IPS-NIHi7 (cell line): ENCODE data around the gene VAV2.
"Not testable (repeated sequence)": the region's sequence is repeated elsewhere in the genome, so short reads cannot be mapped to it uniquely, and the experiment has no call there.

Source experiments
- DNase-seq: peaks from one replicate; pipeline ENCODE4 v3.0.0; 2012; ENCODE audit warnings: mixed read lengths; ENCODE audit errors: extremely low spot score

VAV2 gene

GRCh38 chr9:133996531-133997520 is 4.7 kb upstream of the VAV2 start:
- DNase-seq, result no peak

- DNase-seq, result no peak
These were observed 3.1 kb upstream of the VAV2 start for GRCh38 chr9:133995012-133995896.

GRCh38 chr9:133994353-133995011 is 2.4 kb upstream of the VAV2 start:
- peak; percentile 94 for DNase-seq

- DNase-seq, result no peak
These were observed 1.6 kb upstream of the VAV2 start for GRCh38 chr9:133993635-133994253.

- DNase-seq, result peak; percentile 84
These were observed 883 bp upstream of the VAV2 start for GRCh38 chr9:133992780-133993634.

DNA sequence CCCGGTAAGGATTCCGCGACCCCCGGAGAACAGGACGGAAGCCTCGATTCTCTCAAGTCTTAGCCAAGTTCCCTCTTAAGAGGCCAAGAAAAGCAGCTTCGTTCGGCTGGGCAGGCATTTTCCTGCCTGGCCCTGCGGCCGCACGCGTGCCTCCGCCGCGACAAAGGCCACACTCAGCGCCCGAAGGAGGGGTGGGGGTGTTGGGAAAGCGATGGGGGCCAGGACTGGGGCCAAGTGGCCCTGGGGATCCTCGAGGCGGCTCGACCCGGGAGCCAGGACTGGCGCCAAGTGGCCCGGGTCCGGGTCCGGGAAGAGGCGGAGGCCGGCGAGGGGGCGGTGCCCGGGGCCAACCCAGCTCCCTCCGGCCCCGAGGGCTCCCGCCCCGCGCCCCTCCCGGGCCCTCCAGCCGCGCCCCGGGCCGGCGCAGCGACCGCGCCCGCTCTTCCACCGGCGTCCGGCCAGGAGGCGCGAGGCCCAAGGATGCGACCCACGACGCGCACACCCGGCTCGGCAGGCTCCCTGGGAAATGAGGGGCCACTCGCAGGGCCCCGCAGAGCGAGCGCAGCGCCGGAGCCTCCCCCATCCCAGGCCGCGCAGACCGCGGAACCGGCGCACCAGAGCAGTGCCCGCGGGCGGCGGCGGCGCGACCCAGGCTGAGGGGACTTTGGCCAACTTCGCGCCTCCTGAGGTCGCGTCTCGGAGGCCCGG is 756 bp downstream of the VAV2 start:
- no peak for DNase-seq

DNA sequence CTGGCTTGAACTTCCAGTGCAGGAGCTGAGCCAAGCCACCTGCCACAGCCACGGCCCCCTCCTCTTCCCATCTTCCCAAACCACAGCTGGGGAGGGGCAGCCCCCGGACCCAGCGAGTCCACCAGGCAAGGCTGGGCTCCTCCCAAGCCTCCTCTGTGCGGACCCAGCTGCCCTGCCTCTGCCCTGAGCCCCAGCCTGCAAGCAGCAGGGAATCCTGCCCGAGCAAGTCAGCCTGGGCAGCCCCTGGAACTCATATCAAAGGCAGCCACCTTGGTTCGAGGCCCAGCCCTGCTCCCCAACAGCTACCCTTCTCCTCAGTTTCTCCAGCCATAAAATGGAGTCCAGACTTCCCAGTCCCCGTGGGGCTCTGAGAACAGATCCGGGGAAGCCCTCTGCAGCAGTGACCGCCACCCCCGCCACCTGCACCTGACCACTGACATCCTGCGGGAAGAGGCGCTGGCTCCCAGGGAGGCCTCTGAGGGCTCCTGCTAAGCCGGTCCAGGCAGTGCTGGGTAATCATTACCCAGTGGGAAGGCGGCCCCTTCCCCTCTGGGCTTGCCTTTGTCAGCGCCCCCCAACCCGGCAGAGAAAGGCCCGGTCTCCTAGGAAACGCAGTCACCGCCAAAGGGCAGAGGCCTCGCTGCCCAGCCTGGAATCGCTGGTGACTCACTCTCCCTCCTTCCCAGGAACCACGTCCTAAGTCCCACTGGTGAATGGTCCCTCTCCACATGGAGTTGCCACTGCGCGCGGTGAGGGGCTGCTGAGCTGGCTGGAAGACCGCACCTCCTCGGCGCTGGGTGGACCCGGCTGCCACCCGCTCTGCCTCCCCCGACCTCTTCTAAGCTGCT is 1.5 kb downstream of the VAV2 start:
- peak; percentile 45 for DNase-seq

DNA sequence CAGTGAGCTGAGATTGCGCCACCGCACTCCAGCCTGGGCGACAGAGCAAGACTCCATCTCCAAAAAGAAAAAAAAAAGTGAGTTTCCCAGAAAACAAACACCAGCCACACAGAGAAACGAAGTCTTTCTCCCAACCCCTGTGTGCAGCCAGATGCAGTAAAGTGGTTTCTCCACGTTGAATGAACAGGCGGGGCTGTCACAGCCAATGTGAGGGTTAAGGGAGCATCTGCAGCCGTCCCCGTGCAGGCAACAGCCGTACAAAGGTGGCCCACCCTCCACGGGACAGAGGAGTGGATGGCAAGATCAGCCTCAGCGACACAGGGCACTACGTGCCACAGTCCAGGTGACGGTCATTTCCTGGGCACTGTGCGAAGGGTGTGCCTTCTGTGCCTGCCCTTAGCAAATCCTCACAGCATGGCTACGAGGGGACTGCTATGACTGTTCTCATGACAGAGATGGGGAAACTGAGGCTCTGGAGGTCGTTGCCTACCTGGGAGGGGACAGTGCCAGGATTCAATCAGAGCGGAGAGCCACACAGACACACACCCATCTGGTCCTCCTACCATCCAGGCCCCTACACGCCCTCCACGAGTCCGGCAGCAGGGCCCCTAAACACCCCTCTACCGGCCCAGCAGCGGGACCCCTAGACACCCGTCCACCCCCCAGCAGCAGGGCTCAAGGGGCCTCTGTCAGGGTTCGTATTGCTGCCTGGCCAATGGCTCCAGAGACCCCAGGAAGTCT is 2.3 kb downstream of the VAV2 start:
- DNase-seq, result no peak

- not testable (repeated sequence) for DNase-seq
These were observed 3.4 kb downstream of the VAV2 start for GRCh38 chr9:133988771-133989170.

DNA sequence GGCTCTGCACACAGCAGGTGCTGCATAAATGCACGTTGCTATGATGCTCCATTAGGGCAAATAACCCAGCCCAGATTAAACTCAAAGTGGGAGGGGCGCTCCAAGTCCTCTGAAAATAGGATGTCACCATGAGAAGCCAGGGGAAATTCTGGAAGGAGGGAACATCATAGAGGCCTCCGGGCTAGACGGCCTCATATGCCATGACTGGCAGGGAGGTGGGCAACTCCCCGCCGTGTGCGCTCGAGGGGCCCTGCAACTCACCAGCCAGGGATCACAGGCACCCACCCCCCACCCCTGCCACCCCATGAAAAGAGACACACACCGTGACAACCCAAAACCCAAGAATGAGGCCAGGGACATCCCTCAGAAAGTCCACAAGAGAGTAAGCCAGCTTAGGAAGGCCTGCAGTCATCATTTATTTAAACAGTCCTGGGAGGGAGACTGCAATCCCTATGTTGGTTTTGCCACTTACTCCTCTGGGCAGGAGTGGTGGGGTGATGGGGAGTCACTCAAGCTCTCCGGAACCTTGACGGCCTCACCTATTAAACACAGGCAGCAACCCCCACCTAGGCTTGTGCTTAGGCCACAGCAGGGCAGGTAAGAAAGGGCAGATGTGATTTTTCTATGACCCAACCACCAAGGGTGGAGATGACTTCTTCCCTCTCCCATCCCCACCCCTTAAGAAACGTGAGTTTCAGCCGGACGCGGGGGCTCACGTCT is 4.0 kb downstream of the VAV2 start:
- DNase-seq, result no peak

- no peak for DNase-seq
These were observed 4.7 kb downstream of the VAV2 start for GRCh38 chr9:133987446-133987788.

GRCh38 chr9:133986774-133987445 is 5.2 kb downstream of the VAV2 start:
- DNase-seq, result no peak

- no peak for DNase-seq
These were observed 6.1 kb downstream of the VAV2 start for GRCh38 chr9:133986061-133986460.

DNA sequence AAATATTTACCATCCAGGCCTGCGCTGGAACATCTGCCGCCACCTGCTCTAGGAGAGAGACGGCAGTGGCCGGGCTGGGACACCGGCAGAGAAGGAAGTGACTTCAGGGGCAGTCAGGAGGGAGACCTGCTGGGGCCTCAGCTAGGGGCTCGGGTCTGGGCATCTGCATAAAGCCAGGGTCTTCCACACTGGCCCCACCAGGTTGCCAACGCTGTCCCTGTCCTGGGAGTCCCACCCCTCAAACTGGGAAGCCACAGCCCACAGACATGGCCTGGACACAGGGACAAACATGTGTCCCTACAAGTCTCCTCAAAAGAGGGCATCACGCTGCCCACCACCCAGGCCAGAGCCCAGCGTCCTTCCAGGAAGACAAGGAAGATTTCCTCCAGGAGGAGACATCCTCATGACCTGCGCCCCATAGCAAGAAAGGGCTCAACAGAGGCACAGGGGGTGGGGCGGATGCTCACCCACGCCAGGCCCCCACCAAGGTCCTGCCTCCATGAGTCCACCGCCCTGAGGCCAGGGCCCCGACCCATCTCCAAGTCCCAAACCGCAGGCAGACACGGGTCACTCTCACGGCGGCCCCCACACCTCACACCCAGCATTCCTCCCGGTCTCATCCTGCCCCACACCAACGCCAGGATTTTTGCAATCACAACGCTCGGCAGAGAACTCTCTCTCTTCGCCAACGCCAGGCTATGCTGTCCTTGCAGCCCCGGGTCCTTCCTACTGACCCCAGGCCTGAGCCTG is 9.0 kb downstream of the VAV2 start:
- DNase-seq, result no peak

DNA sequence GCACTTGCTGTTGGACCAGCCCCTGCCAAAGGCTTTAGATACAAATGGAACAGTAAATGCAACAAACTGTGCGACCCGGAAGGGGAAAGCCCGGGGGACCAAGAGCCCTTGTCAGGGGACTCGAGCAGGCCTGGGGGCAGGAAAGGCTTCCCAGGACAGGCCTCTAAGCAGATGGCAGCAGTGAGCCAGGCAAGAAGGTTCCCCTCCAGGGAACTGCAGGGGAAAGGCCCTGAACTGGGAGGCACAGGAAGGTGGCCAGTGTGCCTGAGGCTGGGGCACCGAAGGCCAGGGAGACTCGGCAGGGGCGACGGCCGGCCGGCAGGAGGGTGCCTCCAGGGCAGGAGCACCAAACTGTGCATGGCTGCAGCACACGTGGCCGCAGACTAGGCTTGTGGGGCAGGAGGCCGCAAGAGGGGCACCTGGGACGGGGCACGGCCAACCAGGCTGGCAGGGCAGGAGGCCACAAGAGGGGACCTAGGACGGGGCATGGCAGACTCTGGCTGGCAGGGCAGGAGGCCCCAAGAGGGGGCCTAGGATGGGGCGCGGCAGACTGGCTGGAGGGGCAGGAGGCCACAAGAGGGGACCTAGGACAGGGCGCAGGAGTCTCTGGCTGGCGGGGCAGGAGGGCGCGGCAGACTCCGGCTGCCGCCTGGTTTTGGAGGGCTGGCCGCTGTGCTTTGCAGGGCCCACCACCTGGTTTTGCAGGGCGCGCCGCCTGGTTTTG is 10.0 kb downstream of the VAV2 start:
- no peak for DNase-seq

- no peak for DNase-seq
These were observed 10.6 kb downstream of the VAV2 start for GRCh38 chr9:133981589-133981957.
